Esophagus muscularis mucosa (tissue), 4 donors: Measurements from ENCODE around the gene GJB6. TPM values are rescaled to one million over a fixed set of nuclear protein-coding genes. Genes with fewer than 3 reads are reported as not detected.

Source experiments
- DNase-seq: peaks from one replicate; pipeline ENCODE4 v3.0.0-alpha.2; 2017; ENCODE audit errors: extremely low spot score
- H3K27ac ChIP-seq, 4 donors: fragments of 200-600 bp; sonication (generic); replicated peaks in 1 of 4; 1 replicate in 3 of 4; 2 replicates in 1 of 4; pipeline ENCODE4 v1.5.1; 2016 to 2019; ENCODE audit warnings: mild to moderate bottlenecking in 1 of 4
- H3K27me3 ChIP-seq, 4 donors: fragments of 200-600 bp; sonication (generic); one replicate each; pipeline versions ENCODE4 v1.5.1 to v1.6.0; 2016 to 2019
- H3K36me3 ChIP-seq, 4 donors: fragments of 200-600 bp; sonication (generic); one replicate each; pipeline ENCODE4 v1.5.1; 2016 to 2019
- H3K4me1 ChIP-seq, 4 donors: fragments of 200-600 bp; sonication (generic); one replicate each; pipeline ENCODE4 v1.5.1; 2016 to 2019
- H3K4me3 ChIP-seq, 4 donors: fragments of 200-600 bp; sonication (generic); 1 replicate in 2 of 4; 2 replicates in 2 of 4; pipeline ENCODE4 v1.5.1; 2016 to 2019; ENCODE audit warnings: mild to moderate bottlenecking in 4 of 4, moderate library complexity in 1 of 4
- H3K9me3 ChIP-seq, 4 donors: fragments of 200-600 bp; sonication (generic); 1 replicate in 3 of 4; 2 replicates in 1 of 4; pipeline ENCODE4 v1.5.1; 2016 to 2019
- CTCF ChIP-seq, 3 experiments: fragments of 200-600 bp in 2 of 3; fragments of 450-650 bp in 1 of 3; sonication (generic) in 2 of 3; IDR thresholded peaks; one replicate each; pipeline ENCODE4 v1.5.1; 2017 to 2019; ENCODE audit warnings: antibody characterized with exemption in 3 of 3, mild to moderate bottlenecking in 2 of 3, moderate library complexity in 1 of 3
- EP300 ChIP-seq: sonication (generic); formaldehyde crosslinking; IDR thresholded peaks from one replicate; pipeline ENCODE4 v1.6.1; 2017; ENCODE audit warnings: antibody characterized with exemption
- POLR2A ChIP-seq: fragments of 450-650 bp; IDR thresholded peaks from one replicate; pipeline ENCODE4 v1.6.1; 2017; ENCODE audit warnings: antibody characterized with exemption, moderate library complexity, mild to moderate bottlenecking, low read depth
- POLR2AphosphoS5 ChIP-seq, 2 donors: sonication (generic); formaldehyde crosslinking; IDR thresholded peaks; one replicate each; pipeline ENCODE4 v1.6.1; 2017; ENCODE audit warnings: antibody characterized with exemption in 2 of 2
- WGBS: methylation state at CpG from one replicate; pipeline ENCODE4 v1.1.5; 2018; 5-methylcytosine and 5-hydroxymethylcytosine counted together
- intact Hi-C: fragments of 100-400 bp; cut with DNase I; formaldehyde crosslinking; loops from one replicate; pipeline ENCODE4 v1.15.1; 2023
- total RNA-seq, 4 donors: library from RNA; depleted of rRNA; stranded (reverse); fragments of >200 nt; gene quantifications; one replicate each; pipeline versions ENCODE4 v1.1.0 to v1.2.1, GENCODE V29; 2016

The GJB6 gene
- total RNA-seq, 4 donors from 2014 or later, result not detected

DNA sequence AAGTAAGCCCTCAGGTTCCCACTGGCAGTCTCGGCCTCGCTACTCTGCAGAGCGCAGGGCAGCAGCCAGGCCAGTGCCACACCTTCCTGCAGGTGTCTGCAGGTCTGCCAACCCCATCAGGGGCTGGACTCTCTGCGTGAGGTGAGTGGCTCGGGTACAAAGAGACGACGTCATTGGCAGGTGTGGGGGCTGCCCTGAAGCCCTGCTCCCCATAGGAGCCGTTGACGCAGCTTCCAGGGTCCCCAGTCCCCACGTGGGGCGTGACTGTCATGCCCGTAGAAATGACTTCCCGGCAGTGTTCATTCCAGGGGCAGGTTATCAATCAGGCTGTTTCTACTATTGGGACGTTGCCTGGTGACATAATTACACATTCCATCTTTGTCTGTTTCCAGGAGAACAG is 15.3 kb upstream of the GJB6 start:
- no peak for TF ChIP-seq CTCF (IDR thresholded peaks at IDR 0.05)
- TF ChIP-seq POLR2A, result no peak
- no peak for TF ChIP-seq POLR2AphosphoS5 (IDR thresholded peaks at IDR 0.05)
- no peak for TF ChIP-seq EP300
- no peak overlapping the region for H3K4me3 ChIP-seq
- H3K9me3 ChIP-seq, result no peaks in the 10 kb centered on the region
- intact Hi-C loops, result no loop called here
- H3K27me3 ChIP-seq, result peaks cover 0 to 13% (median 0%) of the 10 kb centered on the region in 4 donors
- no peak overlapping the region for H3K27ac ChIP-seq
- H3K4me1 ChIP-seq, result no peaks in the 10 kb centered on the region
- no peak for DNase-seq
- 83% methylated on average over 14 of the region's 14 CpGs for WGBS
- no peaks in the 10 kb centered on the region for H3K36me3 ChIP-seq

- Histone ChIP-seq H3K9me3 (no peaks in the 10 kb centered on the region), H3K36me3 (no peaks in the 10 kb centered on the region), H3K4me1 (no peaks in the 10 kb centered on the region), H3K4me3 (no peak overlapping the region), H3K27me3 (peaks cover 0 to 10% (median 0%) of the 10 kb centered on the region in 4 donors), H3K27ac (no peak overlapping the region)
- intact Hi-C loops, result no loop called here
- whole genome bisulfite sequencing, result 73% methylated on average over 2 of the region's 2 CpGs
- TF ChIP-seq POLR2A, result no peak
- TF ChIP-seq CTCF (IDR thresholded peaks at IDR 0.05), result no peak
- no peak for TF ChIP-seq EP300
- no peak for TF ChIP-seq POLR2AphosphoS5 (IDR thresholded peaks at IDR 0.05)
- DNase-seq, result no peak
Observed at GRCh38 chr13:20241593-20241992, 9.5 kb upstream of the GJB6 start.

DNA sequence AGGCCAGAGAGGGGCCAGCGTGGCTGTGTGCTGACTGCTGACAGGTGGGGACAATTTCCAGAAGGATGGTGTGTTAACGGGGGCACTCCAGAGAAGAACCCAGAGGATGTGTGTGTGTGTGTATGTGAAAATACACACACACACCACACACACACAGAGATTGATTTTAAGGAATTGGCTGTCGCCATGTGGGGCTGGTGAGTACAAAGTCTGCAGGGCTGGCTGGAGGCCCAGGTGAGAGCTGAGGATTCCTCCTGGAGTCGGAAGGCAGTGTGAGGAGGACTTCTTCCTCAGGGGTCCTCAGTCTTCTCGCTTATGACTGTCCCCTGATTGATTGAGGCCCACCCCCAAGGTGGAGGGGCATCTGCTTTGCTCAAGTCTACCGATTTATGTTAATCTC is 7.6 kb upstream of the GJB6 start:
- 80% methylated on average over 3 of the region's 6 CpGs for WGBS
- no peak for DNase-seq
- no peaks in the 10 kb centered on the region for H3K36me3 ChIP-seq
- H3K27ac ChIP-seq, result no peak overlapping the region
- intact Hi-C loops, result no loop called here
- H3K4me3 ChIP-seq, result no peak overlapping the region
- H3K4me1 ChIP-seq, result no peaks in the 10 kb centered on the region
- no peak for TF ChIP-seq POLR2AphosphoS5 (IDR thresholded peaks at IDR 0.05)
- no peaks in the 10 kb centered on the region for H3K9me3 ChIP-seq
- H3K27me3 ChIP-seq, result peaks cover 0 to 24% (median 0%) of the 10 kb centered on the region in 4 donors

DNA sequence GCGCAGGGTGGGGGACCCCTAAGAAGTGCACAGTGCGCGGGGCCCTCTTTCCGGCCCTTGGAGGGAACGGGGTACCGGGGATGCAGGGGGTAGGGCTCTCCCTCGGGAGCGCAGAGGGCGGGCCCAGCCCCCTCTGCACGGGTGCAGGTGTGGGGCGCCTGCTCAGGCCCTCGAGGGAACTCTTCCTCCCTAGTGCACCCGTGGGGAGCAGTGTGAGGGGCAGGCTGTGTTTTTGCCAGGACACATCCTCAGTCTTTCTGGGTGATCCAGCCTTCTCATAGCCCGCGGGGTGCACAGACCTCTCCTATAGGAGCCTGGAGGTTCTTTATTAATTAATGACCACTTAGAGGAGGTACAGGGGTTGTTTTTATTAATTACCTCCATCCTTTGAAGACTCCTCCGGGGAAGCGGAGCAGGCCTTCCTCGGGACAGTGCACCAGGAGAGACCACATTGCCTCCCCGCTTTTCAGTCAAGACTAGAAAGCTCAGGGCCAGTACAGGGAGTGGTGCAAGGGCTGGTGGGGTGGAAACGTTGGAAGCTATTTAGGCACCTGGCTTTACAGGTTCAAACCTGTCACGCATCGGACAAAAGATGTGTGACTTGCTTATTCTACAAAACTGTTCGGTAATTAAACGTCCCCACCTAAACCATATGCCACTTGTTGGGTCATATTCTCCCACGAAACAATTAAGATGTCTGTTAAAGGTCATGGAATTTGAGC is 598 bp upstream of the GJB6 start:
- Histone ChIP-seq H3K9me3 (no peaks in the 10 kb centered on the region), H3K4me3 (peak overlapping the region; percentile 28 to 47 (median 40)), H3K27ac (no peak overlapping the region), H3K36me3 (no peaks in the 10 kb centered on the region), H3K27me3 (peaks cover 0 to 65% (median 21%) of the 10 kb centered on the region in 4 donors), H3K4me1 (peaks cover 9 to 18% (median 13%) of the 10 kb centered on the region in 4 donors)
- no peak for DNase-seq
- TF ChIP-seq EP300, result no peak
- TF ChIP-seq POLR2A, result no peak
- no peak for TF ChIP-seq POLR2AphosphoS5 (IDR thresholded peaks at IDR 0.05)
- no peak for TF ChIP-seq CTCF (IDR thresholded peaks at IDR 0.05)
- 59% methylated on average over 10 of the region's 25 CpGs for WGBS
- intact Hi-C loops, result no loop called here

DNA sequence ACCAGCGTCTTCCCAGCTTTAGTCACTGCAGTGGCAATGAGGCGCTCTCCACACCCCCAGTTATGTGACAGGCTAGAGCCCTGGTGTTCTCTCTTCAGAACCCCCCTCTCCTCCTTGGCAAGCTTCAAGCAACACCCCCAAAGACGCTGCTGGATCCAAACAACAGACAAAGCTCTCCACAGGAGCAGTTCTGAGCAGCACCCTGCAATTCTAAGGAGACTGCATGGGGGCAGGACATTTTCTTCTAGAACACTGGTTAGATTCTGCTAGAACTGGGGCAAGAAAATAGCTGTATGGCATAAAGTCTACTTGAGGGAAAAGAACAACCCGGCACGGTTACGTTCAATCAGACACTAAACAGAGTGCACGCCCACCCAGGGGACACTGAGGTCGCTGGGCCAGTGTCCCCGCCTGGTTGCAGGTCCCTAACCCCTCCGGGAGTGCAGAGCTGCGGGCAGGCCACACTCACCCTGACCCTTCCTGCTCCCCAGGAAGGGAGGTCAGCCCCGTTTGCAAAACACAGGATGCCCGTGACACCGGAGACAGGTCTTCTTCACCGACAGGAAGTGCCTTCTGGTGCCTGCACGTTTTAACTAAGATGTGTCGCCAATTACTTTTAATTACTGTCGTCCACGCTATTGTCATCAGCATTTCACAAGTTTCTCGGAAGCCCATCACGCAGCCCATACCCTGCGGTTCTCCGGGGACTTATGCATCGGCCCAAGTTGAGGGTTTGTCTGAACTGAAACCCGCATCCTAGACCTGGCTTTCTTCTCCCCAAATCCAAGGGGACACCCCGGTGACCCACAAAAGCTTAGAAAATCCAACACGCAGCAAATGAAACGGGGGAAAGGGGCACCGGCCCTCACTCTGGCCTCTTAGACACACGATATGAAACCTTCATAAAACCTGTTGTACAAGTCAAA is 943 bp downstream of the GJB6 start:
- Histone ChIP-seq H3K36me3 (no peaks in the 10 kb centered on the region), H3K4me1 (peaks cover 9 to 18% (median 13%) of the 10 kb centered on the region in 4 donors), H3K9me3 (no peaks in the 10 kb centered on the region), H3K4me3 (peak overlapping the region; percentile 28 to 47 (median 40)), H3K27me3 (peaks cover 0 to 75% (median 21%) of the 10 kb centered on the region in 4 donors), H3K27ac (no peak overlapping the region)
- intact Hi-C loops, result no loop called here
- 39% methylated on average over 30 of the region's 30 CpGs for WGBS
- peak; percentile 81 for DNase-seq
- TF ChIP-seq POLR2AphosphoS5 (IDR thresholded peaks at IDR 0.05) (no peak), POLR2A (no peak), CTCF (IDR thresholded peaks at IDR 0.05) (no peak), EP300 (no peak)
